ENCODE results near the gene AK9.
"Not testable (repeated sequence)": the region's sequence is repeated elsewhere in the genome, so short reads cannot be mapped to it uniquely, and the experiment has no call there.

The AK9 gene

DNA sequence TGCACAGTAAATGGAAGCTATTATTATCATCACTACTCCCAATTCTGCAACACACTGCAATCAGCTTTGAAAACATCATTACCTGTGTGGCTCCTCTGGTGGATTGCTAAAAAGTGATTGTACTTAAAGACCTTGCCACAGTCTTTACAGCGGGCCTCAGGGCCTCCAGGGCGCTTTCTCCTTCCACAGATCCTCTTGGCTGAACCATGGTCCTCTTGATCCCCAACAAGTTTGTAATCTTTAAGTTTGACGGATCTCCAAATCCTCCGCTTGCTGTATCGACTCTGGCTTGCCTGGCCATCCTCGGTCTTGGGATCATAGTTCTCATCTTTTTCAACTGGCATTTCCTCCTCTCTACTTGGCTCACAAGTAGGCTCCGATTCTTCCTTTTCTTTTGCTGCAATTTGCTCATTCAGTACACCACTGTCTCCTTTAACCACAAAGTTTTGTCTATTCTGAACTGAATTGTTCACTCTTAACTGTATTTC lies 210.0 kb downstream of the AK9 start:
- DNase-seq (ENCODE audit: low read depth in 2 of 2), result no peak

DNA sequence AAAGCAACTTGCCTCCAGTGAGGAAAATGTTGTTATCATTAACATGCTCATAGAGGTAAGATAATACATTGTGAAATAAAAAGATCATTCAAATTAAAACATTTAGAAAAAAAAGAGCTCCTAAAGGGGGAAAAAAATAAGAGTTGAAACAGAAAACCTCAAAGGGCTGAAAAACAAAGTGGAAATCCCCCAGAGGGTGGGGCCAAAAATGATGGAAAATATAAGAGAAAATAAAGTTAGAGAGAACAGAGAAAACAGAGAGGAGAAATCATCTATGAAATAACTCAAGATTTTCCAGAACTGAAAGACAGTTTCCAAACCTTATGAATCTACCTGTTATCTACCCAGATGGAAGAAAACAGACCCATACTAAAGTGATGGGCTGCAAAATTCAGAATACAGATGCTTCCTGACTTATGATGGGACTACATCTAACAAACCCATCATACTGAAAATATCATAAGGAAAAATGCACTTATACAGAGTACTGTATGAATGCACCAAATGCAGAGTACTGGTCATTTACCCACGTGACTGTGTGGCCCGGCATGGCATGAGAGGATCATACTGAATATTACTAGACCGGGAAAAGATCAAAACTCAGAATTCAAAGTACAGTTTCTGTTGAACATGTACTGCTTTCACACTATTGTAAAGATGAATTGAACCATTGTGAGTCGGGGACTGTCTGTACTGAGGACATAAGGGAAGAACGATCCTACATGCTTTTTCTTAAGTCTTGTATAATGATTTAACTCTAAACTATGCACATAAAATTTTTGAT lies 212.0 kb downstream of the AK9 start:
- DNase-seq (ENCODE audit: low read depth in 2 of 2), result no peak

DNA sequence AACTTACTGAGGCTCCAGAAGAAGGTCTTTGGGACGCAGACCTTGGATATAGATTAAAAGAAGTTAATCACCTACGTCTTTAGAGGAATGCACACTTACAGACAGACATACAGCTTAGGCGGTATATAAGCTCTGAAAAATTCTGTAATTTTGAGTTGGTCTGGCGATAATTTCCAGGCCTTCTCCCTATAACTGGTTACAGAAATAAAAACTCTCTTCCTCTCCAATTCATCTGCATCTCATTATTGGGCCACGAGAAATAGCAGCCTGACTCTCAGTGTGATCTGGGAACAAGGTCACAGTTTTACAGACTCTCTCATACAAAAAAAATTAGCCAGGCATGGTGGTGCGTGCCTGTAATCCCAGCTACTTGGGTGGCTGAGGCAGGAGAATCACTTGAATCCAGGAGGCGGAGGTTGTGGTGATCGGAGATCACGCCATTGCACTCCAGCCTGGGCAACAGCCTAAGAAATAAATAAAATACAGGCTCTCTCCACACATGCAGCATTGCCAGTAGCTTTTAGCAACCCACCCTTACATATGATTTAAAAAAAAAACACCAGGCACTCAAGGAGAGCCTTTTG lies 212.7 kb downstream of the AK9 start:
- DNase-seq (ENCODE audit: low read depth in 2 of 2), result no peak

DNA sequence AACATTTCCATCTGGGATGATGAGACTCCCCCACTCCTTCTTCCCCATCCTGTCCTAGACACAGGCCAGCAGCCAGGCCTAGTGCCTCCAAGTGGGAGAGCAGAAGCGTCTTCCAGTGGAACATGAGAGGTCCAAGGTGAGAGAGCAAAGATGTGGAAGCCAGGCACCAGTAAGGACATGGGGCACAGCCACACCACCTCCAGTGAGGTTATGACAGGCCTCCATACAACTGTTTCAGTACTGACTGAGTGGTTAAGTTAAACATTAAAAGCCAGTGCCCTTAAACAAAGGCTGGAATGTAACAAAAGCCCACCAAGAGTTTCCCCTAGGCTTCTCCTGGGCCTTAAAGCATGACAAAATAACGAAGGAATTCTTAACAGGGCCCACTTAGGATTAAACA lies 213.3 kb downstream of the AK9 start:
- DNase-seq (ENCODE audit: low read depth in 2 of 2), result no peak

DNA sequence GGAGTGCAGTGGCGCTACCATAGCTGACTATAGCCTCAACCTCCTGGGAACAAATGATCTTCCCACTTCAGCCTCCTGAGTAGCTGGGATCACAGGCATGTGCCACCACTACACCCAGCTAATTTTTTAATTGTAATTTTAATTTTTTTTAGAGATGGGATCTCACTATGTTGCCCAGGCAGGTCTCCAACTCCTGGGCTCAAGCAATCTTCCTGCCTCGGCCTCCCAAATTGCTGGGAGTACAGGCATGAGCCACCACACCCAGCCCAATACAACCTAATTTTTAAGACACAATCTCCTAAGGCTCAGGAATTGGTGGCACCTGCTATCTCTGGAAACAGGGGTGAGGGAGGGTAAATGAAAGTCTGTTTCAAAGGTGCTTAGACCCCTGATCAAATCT lies 213.8 kb downstream of the AK9 start:
- no peak for DNase-seq (ENCODE audit: low read depth in 2 of 2)

DNA sequence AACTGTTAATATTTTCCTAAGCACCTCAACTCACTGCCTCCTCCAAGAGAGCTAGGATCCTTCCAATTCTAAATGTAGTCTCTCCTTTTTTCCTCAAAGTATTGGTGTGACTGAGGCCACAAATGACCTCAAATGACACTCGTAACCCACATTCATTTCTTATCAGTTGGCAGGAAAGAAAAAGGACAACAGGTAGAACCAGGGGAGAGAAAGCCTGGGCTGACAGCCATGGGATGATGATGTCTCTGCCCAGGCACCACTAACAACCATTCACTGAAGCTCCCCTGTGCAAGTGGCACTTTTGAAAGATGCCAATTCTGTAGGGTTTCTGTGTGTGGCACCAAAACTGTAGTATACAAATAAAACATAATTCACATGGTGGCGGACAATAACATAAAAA lies 215.4 kb downstream of the AK9 start:
- no peak for DNase-seq (ENCODE audit: low read depth in 2 of 2)

DNA sequence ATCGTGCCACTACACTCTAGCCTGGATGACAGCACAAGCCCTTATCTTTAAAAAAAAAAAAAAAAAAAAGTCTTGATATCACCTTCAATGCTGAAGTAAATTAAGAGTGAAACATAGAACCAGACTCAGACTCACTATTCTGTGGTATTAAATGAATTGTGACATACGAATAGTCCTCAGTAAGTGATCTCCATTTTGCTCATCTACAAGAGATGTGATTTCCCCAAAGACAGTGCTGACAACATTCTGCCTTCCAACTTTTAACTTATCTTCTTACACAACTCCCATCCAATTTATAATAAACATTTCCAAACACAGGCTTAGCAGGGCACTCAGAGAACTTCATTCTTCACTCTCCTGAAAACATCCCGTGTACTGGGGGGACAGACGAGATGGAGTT lies 216.0 kb downstream of the AK9 start:
- DNase-seq (ENCODE audit: low read depth in 2 of 2), result no peak

DNA sequence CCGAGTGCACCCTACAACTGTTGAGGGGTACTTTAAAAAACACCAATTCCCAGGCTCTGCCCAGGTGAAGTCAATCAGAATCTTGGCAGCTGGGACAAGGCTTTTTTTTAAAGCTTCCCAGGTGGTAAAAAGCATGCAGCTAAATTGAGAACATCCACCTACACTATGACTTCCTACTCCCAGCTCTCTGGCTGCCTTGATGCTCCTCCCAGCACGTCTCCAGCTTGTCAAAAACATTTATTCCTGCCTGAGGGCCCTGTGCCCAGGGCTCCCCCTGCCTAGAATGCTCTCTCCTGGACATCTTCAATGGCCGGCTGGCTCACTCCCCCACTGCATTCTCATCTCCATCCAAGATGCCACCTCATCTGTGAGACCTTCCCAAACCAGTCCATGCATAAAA lies 217.9 kb downstream of the AK9 start:
- no peak for DNase-seq (ENCODE audit: low read depth in 2 of 2)

DNA sequence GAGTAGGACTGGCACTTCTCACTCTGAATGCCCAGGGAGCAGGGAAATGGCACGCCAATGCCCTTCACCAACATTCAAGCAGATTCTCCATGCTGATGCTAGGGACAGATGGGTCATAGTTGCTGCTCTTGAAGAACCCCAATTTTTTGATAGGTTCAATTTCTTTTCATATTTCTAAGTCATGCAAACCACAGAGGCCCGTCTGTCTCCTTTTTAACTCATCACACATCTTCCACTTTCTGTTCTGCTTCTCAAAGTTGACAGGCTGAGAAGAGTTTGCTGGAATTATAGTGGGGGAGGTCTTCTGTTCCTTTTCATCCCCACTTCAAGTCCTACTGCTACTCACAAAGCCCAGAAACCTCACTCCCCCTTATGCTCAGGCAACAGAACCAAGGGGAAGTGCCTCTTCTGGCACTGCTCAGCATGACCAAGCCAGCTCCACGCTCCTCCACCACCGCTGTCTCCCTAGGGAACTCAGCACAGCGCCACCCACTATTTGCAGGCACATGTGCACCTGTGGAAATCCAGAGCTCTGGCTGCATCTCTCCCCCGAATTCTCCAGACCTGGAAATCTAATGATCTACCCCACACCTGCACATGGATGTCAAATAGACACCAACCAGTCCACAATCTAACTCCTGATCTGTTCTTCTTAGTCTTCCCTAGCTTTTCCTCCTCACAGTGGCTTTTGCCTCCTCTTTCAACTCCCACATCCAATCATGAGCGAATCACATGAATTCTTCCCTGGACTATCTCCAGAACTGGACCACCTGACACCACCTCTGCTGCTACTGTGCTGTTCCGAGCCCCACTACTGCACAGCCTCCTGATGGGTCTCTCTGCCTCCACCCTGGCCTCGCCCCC lies 218.6 kb downstream of the AK9 start:
- DNase-seq (ENCODE audit: low read depth in 2 of 2), result no peak

DNA sequence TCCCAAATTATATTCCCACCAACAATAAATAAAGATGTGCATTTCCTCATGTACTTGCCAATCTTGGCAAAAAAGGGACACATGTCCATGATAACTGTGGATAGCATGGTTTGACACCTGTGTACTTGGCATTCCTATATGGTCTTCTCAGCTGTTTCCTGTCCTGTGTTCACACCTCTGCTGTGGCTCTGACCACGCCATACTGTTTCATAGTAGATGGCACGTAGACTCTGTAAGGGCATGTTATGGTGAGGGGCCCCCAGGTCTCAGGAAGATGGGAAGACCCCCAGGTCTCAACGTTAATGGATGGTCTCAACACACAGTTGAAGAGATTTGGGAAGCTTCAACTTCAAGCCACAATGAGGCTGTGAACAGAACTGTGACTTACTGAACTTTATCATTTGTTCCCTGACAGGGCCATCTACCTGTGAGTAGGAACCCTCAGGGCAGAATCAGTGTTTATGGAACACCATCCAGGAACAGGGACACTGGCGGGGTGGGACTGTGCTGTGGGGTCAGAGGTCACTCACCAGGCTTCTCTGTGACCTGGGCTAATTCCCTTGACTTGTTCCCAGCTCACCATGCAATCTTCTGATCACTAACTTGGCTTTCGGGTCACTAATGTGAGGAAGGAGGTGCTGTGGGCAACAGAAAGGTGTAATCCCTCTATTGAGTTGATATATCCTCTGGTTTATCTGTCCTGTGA lies 219.7 kb downstream of the AK9 start:
- DNase-seq (ENCODE audit: low read depth in 2 of 2), result no peak

DNA sequence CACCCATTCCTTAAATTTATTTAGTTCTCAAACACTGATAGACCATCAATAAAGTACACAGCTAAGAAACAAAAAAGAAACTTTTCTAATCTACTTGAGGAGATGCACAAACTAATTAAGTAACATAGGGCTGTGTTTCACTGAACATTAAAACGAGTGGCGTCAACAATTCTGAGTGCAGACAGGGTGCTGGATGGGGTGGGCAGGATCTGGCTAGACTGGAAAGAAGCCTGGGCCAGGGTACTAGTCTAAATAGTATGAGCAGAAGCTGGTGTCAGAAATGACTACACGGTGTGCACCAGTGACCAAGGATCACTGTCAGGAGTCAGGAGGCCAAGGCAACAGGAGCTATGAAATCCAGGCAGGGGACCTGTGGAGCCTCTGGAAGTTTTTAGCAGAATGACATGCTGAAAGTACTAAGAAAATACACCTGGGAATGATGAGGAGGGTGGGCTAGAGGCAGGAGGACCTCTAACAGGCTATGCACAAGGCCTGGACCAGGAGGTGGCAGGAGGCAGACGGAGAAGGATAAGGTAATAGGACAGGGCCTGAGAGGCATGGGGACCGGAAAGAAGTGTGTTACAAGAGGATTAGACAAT lies 221.3 kb downstream of the AK9 start:
- no peak for DNase-seq (ENCODE audit: low read depth in 2 of 2)

DNA sequence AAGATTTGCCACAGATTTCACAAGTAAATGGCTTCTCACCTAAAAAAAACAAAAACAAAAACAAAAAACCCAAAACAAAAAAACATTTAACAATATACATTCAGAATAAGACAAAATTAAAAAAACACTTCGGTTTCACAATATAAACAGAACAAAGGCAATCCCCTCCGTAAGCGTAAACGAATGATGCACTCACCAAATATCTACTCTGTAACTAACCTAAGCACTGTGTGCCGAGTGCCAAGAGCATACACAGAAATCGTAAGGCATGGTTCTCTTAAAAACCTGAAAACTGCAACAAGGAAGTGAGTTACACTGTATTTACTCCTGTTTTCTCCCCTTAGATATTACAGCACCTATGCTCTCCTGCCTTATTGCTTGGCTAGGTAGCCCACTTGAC lies 223.3 kb downstream of the AK9 start:
- DNase-seq (ENCODE audit: low read depth in 2 of 2), result no peak

DNA sequence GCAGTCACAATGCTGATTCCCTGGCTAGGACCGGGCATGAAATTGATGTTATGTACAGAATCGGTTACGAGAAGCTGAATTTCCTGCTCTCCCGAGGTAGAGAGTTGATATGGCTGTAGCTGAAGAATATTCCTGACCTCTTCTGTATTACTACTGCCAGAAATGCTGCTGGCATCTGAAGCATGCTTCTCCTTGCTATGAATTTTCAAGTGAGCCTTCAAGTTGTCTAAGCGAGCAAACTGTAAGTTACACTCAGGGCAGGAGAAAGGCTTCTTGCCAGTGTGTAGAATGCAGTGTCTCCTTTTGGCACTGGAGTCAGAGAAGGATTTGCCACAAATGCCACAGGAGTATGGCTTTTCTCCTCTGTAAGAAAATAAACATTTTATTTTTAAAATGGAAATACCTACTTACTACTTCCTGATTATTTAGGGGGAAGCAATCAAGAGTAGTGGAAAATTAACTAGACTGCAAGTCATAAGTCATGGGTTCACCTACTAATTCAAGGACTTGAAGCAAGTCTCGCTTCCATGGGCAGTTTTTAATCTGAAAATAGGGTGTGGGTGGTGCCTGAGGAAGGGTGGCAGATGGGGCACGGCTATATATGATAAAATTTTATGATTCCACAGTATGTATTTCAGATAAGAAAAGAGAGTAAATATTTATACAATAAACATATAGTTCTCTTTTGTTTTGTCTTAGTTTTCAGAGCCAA lies 224.6 kb downstream of the AK9 start:
- DNase-seq (ENCODE audit: low read depth in 2 of 2), result no peak

DNA sequence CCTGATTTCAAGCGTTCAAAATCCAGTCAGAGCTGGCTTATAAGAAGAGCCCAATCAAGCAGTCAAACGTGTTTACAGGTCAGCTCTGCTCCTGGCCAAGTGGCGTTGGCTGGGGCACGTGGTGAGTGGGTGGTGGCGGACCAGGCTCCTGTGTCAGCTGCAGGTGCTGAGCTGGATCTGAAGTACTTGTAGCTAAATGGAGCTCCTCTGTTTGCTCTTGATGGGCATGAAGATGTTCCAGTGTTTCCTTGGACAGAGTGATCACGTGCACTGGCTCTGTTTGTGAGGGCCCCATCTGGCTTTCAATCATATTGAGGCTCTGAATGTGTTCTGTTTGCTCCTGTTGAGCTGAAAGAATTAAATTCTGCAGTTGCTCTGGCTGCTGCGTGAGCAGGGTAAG lies 225.2 kb downstream of the AK9 start:
- no peak for DNase-seq (ENCODE audit: low read depth in 2 of 2)

DNA sequence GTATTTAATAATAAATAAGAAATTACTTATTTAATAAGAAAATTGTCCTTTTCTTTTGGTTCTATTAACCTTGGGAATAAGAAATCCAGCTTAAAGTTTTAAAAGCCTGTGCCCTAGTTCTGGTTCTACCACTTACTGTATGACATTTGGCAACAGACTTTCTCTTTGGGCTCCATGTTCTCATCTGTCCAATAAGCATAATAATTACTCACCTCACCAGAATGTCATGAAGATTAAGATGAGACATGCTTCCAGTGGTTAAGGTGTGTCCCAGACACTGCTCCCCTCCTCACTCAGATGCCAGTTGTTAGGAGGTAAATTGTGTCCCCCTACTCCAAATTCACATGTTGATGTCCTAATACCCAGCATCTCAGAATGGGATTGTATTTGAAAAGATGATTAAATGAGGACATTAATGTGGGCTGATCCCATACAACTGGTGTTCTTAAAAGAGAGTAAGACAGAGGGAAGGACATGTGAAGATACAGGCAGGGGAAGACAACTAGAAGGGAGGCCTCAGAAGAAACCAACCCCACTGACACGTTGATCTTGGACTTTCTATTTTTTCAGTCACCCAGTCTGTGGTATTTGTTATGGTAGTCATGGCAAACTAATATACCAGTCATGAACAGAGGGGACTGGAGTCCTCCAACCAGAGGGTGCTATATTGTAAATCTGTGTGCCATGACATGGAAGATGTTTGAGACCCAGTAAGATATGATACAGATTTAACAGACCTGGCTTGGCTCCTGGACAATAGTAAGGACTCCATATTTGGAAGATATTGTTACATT lies 229.1 kb downstream of the AK9 start:
- no peak for DNase-seq (ENCODE audit: low read depth in 2 of 2)

DNA sequence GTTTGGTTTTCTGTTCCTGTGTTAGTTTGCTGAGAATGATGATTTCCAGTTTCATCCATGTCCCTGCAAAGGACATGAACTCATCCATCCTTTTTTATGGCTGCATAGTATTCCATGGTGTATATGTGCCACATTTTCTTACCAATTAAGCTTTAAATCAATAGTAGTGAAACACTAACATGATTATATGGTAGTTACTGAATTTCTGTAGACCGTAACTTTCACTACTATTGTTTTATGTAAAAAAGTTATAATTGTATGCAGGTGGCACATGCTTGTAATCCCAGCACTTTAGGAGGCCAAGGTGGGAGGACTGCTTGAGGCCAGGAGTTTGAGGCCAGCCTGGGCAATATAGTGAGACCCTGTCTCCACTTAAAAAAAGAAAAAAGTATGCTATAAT lies 229.8 kb downstream of the AK9 start:
- not testable (repeated sequence) for DNase-seq (ENCODE audit: low read depth in 2 of 2)

DNA sequence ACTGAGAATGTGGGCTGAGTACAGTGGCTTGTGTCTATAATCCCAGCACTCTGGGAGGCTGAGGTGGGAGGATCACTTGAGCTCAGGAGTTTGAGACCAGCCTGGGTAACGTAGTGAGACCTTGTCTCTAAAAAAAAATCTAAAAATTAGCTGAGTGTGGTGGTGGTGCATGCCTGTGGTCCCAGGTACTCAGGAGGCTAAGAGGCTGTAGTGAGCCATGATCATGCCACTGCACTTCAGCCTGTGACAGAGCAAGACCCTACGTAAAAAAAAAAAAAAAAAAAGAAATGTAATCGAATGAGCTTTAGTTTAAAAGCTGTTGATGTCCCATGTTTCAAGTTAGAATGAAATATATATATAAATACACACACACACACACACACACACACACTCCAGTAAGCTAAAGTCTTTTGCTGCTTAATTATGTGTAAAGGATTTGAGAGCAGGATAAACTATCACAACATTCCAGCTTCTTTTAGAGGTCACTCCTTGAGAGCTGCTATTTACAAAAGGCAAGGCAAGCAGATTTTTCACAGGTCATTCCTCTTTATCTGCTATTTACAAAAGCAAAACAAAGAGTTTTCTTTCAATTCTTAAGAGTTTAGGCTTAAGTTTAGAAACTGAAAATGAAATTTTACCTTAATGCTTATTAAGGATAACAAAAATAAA lies 230.7 kb downstream of the AK9 start:
- no peak for DNase-seq (ENCODE audit: low read depth in 2 of 2)

DNA sequence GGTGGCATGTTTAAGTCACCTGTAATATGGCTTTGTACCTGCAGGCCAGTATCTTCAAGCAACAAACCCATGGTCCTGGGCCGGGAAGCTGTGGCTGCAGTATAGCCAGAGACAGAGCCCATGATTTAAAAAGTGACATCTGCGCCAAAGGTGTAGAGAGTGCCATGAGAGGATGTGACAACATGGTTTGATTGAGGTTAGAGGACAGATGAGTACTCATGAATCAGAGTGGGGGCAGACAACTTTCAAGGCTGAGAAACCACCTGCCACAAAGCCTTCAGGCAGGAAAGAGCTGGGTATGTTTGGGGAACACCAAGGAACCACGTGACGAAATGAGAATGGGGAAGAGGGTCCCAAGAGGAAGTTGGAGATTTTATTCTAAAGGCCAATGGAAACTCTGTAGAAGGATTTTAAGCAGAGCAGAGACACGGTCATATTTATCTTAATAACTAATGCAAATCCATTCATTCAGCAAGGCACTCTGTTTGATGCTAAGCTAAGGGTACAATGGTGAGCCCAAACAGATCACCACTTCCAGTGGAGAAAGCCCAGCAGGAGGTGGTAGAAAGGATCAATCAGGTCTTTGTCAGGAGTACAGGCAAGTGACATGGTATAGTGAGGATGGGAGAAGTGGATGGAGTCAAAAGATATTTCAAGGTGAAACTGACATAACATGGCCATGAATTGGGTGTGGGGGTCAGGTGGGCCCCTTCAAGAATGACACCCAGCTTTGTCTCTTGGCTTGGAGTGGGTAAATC lies 232.0 kb downstream of the AK9 start:
- DNase-seq (ENCODE audit: low read depth in 2 of 2), result peak in 1 of 2 donors; percentile 30

DNA sequence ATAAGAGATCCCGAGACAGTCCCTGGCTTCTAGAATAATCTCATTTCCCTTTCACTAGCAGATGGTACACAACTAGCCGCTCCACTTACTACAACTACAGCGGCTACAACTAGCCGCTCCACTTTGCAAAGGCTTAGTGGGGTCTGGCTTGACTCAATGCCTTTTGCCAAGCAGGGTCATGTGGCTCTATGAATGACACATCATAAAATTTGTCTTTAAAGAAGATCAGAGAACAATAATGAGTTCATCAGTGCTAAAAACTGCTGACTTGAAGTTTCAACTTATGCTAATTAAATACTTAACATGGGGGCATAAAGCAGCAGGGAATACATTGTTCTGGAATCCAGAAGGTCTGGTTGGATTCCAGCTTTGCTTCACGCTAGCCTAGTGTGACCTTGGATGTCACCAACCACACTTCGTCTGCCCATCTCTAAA lies 233.4 kb downstream of the AK9 start:
- DNase-seq (ENCODE audit: low read depth in 2 of 2), result no peak

Data from stimulated activated CD4-positive, alpha-beta T cell treated with anti-CD3 and anti-CD28 coated beads, Interleukin-4, amount 100 ng/mL, for 48 hours (primary cell).